HEK293T (cell line): ENCODE results near the gene PRSS38.
A peak's percentile ranks its signal among the peaks of the same experiment; 100 is the strongest.

Experiments used
- CTCF ChIA-PET: fragments of 350-600 bp; formaldehyde crosslinking; extraction: SDS; loops from one replicate; lab custom pipeline; 2021; ENCODE audit warnings: antibody characterized with exemption, inconsistent platforms; lab: Yijun Ruan, JAX
- POLR2A ChIA-PET: fragments of 350-600 bp; formaldehyde crosslinking; extraction: SDS; loops from one replicate; lab custom pipeline; 2020; ENCODE audit warnings: antibody characterized with exemption, inconsistent platforms; lab: Yijun Ruan, JAX
- DNase-seq: peaks from one replicate; pipeline ENCODE4 v3.0.0; 2012; ENCODE audit warnings: mixed read lengths; ENCODE audit errors: extremely low spot score
- ARNT ChIP-seq: fragments of 450-650 bp; IDR thresholded peaks from 2 replicates; pipeline ENCODE4 v1.6.1; 2017; ENCODE audit warnings: mild to moderate bottlenecking
- BHLHE40 ChIP-seq: fragments of 450-650 bp; IDR thresholded peaks from 2 replicates; pipeline ENCODE4 v1.6.1; 2016; ENCODE audit warnings: mild to moderate bottlenecking, moderate library complexity, borderline replicate concordance
- CTBP1 ChIP-seq: fragments of 450-650 bp; IDR thresholded peaks from 2 replicates; pipeline ENCODE4 v1.6.1; 2016; ENCODE audit warnings: borderline replicate concordance
- ELF4 ChIP-seq: fragments of 450-650 bp; IDR thresholded peaks from 2 replicates; pipeline ENCODE4 v1.6.1; 2017; ENCODE audit warnings: antibody characterized with exemption
- FOXA1 ChIP-seq: fragments of 450-650 bp; IDR thresholded peaks from 2 replicates; pipeline ENCODE4 v1.6.1; 2016; ENCODE audit warnings: mild to moderate bottlenecking
- FOXK2 ChIP-seq: fragments of 450-650 bp; IDR thresholded peaks from 2 replicates; pipeline ENCODE4 v1.6.1; 2016; ENCODE audit warnings: mild to moderate bottlenecking
- FOXM1 ChIP-seq: fragments of 450-650 bp; IDR thresholded peaks from 2 replicates; pipeline ENCODE4 v1.6.1; 2017; ENCODE audit warnings: mild to moderate bottlenecking, borderline replicate concordance
- HDGF ChIP-seq: fragments of 450-650 bp; IDR thresholded peaks from 2 replicates; pipeline ENCODE4 v1.6.1; 2017; ENCODE audit warnings: antibody characterized with exemption, borderline replicate concordance
- L3MBTL2 ChIP-seq: fragments of 450-650 bp; conservative IDR thresholded peaks from 2 replicates; pipeline ENCODE4 v1.6.1; 2016; ENCODE audit warnings: mild to moderate bottlenecking
- LEF1 ChIP-seq: fragments of 450-650 bp; IDR thresholded peaks from 2 replicates; pipeline ENCODE4 v1.6.1; 2017; ENCODE audit warnings: mild to moderate bottlenecking, borderline replicate concordance
- NFRKB ChIP-seq: fragments of 450-650 bp; IDR thresholded peaks from 2 replicates; pipeline ENCODE4 v1.6.1; 2016; ENCODE audit warnings: mild to moderate bottlenecking, moderate library complexity
- SP1 ChIP-seq: fragments of 450-650 bp; IDR thresholded peaks from 2 replicates; pipeline ENCODE4 v1.6.1; 2017
- SUZ12 ChIP-seq: fragments of 450-650 bp; IDR thresholded peaks from 2 replicates; pipeline ENCODE4 v1.6.1; 2016; ENCODE audit warnings: mild to moderate bottlenecking
- TARDBP ChIP-seq: fragments of 450-650 bp; IDR thresholded peaks from 2 replicates; pipeline ENCODE4 v1.6.1; 2016
- ZNF384 ChIP-seq: fragments of 450-650 bp; IDR thresholded peaks from 2 replicates; pipeline ENCODE4 v1.6.1; 2016
- TF ChIP-seq, protein P1 (sequence below): fragments of 450-650 bp; IDR thresholded peaks from 2 replicates; pipeline ENCODE4 v1.6.1; 2016

Gene PRSS38

DNA sequence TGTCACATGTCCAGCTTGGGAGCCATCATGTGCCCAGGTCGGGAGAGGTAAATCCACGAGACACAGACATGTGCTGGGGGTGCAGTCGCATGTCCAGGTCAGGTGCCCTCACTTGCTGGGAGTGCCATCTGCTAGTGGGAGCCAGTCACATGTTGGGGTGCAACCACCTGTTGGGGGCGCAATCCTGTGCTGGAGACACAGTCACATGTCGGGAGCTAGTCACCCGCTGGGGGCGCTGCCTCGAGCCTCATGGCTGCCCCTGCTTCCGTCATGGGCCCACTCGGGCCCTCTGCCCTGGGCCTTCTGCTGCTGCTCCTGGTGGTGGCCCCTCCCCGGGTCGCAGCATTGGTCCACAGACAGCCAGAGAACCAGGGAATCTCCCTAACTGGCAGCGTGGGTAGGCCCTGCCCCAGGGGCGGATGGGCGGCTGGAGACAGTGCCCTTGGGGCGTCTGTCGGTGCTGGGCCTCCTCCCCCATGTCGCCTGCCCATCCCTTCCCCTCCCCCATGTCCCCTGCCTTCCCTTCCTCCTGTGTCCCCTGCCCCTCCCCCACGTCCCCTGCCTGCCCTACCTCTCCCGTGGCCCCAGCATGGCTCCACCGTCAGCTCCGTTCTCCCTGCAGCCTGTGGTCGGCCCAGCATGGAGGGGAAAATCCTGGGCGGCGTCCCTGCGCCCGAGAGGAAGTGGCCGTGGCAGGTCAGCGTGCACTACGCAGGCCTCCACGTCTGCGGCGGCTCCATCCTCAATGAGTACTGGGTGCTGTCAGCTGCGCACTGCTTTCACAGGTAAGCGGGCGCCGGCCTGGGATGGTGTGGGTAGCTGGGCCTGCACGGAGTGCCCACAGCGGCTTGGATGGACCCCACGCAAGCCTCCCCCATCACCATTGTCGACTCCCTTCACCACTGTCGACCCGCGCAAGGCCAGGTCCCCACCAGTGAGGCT is at the start of gene PRSS38:
PRSS38 (plus strand) TSS at position 208 of the 942 bp plus-strand sequence; CDS start at position 250, 42 bp downstream.
- CTCF ChIA-PET: no interaction called here

DNA sequence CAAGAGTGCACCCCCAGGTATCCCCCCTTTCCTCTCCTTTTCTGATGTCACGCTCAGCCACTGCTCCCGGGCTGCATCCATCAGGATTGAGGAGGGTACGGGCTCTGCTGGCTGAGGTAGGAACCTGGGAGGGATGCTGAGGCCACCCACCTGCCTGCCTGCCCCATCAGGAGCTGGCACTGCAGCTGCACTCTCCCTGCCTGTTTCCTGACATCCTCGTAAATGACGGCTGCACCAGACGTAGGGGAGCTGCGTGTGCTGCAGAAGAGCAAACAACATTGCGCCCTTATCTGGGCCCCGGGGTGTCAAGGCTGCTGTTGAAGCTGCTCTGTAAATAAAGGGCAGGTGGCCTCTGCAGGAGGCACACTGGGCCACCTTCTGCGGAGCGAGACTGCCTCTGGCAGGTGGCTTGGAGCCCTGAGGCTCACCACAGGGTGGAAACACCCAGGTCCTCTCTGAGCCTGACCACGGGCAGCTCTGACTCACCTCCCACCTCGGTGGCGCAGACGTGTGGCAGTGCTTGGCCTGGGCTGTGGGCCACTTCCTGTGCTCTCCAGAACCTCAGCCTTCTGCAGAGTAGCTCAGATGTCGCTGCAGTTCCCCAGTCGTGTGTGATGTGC is 49.4 kb upstream of the PRSS38 start:
- DNase-seq: no peak
- TF ChIP-seq, protein P1, sequence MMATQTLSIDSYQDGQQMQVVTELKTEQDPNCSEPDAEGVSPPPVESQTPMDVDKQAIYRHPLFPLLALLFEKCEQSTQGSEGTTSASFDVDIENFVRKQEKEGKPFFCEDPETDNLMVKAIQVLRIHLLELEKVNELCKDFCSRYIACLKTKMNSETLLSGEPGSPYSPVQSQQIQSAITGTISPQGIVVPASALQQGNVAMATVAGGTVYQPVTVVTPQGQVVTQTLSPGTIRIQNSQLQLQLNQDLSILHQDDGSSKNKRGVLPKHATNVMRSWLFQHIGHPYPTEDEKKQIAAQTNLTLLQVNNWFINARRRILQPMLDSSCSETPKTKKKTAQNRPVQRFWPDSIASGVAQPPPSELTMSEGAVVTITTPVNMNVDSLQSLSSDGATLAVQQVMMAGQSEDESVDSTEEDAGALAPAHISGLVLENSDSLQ: no peak
- no peak for TF ChIP-seq SUZ12
- no peak for TF ChIP-seq ZNF384
- POLR2A ChIA-PET: no interaction called here
- CTCF ChIA-PET: no interaction called here

More for the DNA sequence above, at the start of gene PRSS38:
- POLR2A ChIA-PET: no interaction called here
- TF ChIP-seq FOXM1: no peak
- TF ChIP-seq, protein P1: no peak
- no peak for TF ChIP-seq SP1
- TF ChIP-seq TARDBP: no peak
- no peak for TF ChIP-seq ZNF384
- TF ChIP-seq LEF1: no peak
- no peak for TF ChIP-seq BHLHE40
- no peak for TF ChIP-seq HDGF
- TF ChIP-seq L3MBTL2: no peak
- no peak for TF ChIP-seq SUZ12
- TF ChIP-seq ELF4: no peak
- TF ChIP-seq FOXA1: no peak
- no peak for TF ChIP-seq ARNT
- DNase-seq: no peak

DNA sequence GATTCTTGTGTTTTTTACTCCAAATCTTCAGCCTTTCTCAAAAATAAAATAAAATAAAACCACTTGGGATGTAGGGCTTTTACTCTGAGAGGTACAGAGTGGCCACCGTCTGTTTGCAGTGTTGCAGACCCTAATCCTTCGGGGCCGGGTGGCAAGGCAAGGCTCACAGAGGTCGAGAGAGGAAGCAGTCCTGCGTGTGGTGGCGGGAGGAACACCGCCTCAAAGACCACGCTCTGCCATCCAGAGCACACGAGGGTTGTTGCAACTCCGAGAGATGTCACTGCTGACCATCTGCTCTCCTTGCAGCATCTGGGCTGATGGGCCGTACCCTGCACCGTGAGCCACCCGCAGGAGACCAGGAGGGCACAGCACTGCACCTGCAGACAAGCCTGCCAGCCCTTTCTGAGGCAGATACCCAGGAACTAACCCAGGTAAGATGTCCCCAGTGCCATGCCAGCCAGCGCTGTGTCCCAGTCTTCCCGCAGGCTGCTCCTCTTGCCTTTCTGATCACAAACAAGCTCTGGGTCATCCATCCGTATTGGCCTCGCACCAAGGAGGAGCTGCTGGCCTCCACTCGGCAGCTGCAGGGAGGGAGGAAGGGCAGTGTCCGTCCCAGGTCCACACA is 48.7 kb upstream of the PRSS38 start:
- no peak for TF ChIP-seq FOXK2
- TF ChIP-seq, protein P1: no peak
- TF ChIP-seq ZNF384: no peak
- no peak; the same call in 1 of the 2 replicates for TF ChIP-seq HDGF
- TF ChIP-seq TARDBP: no peak
- no peak for TF ChIP-seq ARNT
- no peak for DNase-seq
- POLR2A ChIA-PET: no interaction called here
- CTCF ChIA-PET: no interaction called here

DNA sequence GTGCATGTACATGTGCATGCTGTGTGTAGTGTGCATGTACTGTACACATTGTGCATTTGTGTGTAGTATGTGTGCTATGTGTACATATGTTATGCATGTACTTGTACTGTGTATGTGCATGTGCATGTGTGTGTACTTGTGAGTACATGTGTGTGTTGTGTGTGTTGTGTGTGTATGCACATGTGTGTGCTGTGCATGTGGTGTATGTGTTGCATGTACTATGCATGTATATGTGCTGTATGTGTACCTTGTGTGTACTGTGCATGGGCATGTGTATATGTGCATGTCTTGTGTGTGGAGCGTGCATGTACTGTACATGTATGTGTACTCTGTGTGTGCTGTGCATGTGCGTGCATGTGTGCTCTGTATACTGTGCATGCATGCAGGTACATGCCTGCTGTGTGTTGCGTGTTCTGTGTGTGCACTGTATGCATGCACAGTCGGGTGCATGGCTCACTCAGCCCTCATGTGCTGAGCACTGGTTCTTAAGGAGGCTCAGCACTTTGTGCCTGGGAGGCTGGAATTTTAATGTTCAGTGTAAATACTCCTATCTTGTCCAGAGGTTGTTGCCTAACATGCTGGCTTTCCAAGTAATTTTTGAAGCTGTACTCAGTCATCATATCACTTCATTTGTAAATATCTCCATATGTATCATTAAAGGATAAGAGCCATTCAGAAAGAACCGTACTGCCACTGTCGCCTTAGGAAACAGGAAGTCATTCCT is 47.9 kb upstream of the PRSS38 start:
- ChIA-PET POLR2A (no interaction called here), CTCF (no interaction called here)
- no peak for DNase-seq
- TF ChIP-seq ELF4 (0 out of 2 replicates have a peak, but pooled peaks have one; percentile 10), TARDBP (peak; percentile 88), FOXM1 (no peak)

DNA sequence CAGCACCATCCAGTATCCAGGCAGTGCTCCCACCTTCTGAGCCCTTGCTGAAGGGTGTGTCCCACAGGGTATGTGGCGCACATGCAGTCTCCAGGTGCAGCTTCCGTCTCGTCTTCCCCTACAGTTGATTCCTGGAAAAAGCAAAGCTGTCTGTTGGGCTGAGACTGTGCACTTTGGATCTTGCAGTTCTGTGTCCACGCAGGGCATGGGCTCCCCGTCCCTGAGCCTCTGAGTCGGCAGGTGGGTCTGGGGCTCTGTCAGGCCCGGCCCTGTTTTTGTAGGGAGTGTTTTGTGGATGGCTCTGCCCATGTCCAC is 47.4 kb upstream of the PRSS38 start:
- no peak for DNase-seq
- CTCF ChIA-PET: no interaction called here
- POLR2A ChIA-PET: no interaction called here
- TF ChIP-seq CTBP1 (no peak), SUZ12 (no peak), ELF4 (no peak), ZNF384 (no peak), L3MBTL2 (no peak), LEF1 (no peak), TARDBP (no peak), FOXM1 (no peak), SP1 (no peak)
- TF ChIP-seq, protein P1: no peak

DNA sequence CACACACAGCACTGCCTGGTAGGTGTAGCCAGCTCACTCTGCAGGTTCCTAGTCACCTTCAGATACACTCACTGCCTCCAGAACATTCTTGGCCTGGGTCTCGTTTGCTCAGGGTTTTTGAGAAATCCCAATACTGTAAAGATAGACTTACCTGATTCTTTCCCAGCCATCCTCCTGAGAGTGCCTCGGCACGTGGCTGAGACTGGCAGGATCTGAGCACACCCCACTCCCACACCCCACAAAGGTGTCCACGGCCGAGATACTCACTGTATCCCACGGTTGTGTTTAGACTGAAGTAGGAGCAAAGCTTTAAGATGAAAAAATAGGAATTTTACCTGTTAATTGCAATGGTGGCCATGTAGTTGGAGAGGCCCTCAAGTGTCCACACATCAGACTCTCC is 46.8 kb upstream of the PRSS38 start:
- ChIA-PET POLR2A (no interaction called here), CTCF (no interaction called here)
- no peak for TF ChIP-seq LEF1
- TF ChIP-seq SUZ12: no peak
- TF ChIP-seq ARNT: no peak
- TF ChIP-seq FOXA1: no peak
- no peak for TF ChIP-seq NFRKB
- TF ChIP-seq ZNF384: no peak
- no peak for TF ChIP-seq FOXK2
- no peak for TF ChIP-seq HDGF
- TF ChIP-seq, protein P1: no peak
- no peak for TF ChIP-seq FOXM1
- DNase-seq: no peak
